WTC11 (cell line): ENCODE data around the gene RPS6KA4. TPM values are rescaled to one million over a fixed set of nuclear protein-coding genes. Genes with fewer than 3 reads are reported as not detected.

Experiments
- ATAC-seq: fragments of 200-7000 bp; cut with Tn5 transposase; 2 replicates; pipeline ENCODE4 v1.10.0; 2021; ENCODE audit warnings: mild to moderate bottlenecking, moderate library complexity
- CTCF ChIA-PET: fragments of 300-600 bp; sonication (Branson Sonifier 250); formaldehyde crosslinking; loops from one replicate; lab custom pipeline; 2021; ENCODE audit warnings: antibody characterized with exemption; lab: Charles Lee
- POLR2A ChIA-PET: fragments of 350-600 bp; sonication (Branson Sonifier 250); formaldehyde crosslinking; loops from one replicate; lab custom pipeline; 2021; ENCODE audit warnings: antibody characterized with exemption; lab: Charles Lee
- DNase-seq: peaks from one replicate; pipeline ENCODE4 v3.0.0; 2021; ENCODE audit warnings: low spot score
- H3K27ac Mint-ChIP-seq: 2 replicates; pipeline ENCODE4 v1.8.0; 2021; ENCODE audit warnings: mixed read lengths
- H3K27me3 Mint-ChIP-seq: 2 replicates; pipeline ENCODE4 v1.8.0; 2021; ENCODE audit warnings: low read depth, mild to moderate bottlenecking, moderate library complexity, mixed read lengths
- H3K36me3 Mint-ChIP-seq: 2 replicates; pipeline ENCODE4 v1.8.0; 2021; ENCODE audit warnings: mixed read lengths
- H3K4me1 Mint-ChIP-seq: 2 replicates; pipeline ENCODE4 v1.8.0; 2022; ENCODE audit warnings: mixed read lengths
- H3K4me3 Mint-ChIP-seq: 2 replicates; pipeline ENCODE4 v1.8.0; 2021; ENCODE audit warnings: mild to moderate bottlenecking, moderate library complexity, mixed read lengths
- H3K9me3 Mint-ChIP-seq: 2 replicates; pipeline ENCODE4 v1.8.0; 2021; ENCODE audit warnings: mixed read lengths
- ATF6 ChIP-seq: sonication (generic); formaldehyde crosslinking; IDR thresholded peaks from 2 replicates; pipeline ENCODE4 v1.8.1; 2023; ENCODE audit warnings: mild to moderate bottlenecking, missing genetic modification reagents
- CDX4 ChIP-seq: fragments of 250-450 bp; sonication (Bioruptor Pico); IDR thresholded peaks from 2 replicates; pipeline ENCODE4 v1.9.0; 2021; ENCODE audit warnings: moderate library complexity, mild to moderate bottlenecking, inconsistent platforms, borderline replicate concordance
- E2F1 ChIP-seq: sonication (generic); formaldehyde crosslinking; IDR thresholded peaks from 2 replicates; pipeline ENCODE4 v1.8.0; 2022; ENCODE audit warnings: mild to moderate bottlenecking, missing genetic modification reagents
- EMX1 ChIP-seq: fragments of 250-450 bp; sonication (Bioruptor Pico); IDR thresholded peaks from 2 replicates; pipeline ENCODE4 v1.8.0; 2021; ENCODE audit warnings: mild to moderate bottlenecking
- GTF2I ChIP-seq: fragments of 250-450 bp; sonication (Bioruptor Pico); conservative IDR thresholded peaks from 2 replicates; pipeline ENCODE4 v1.4.0; 2021; ENCODE audit warnings: mild to moderate bottlenecking
- IRF1 ChIP-seq: sonication (generic); formaldehyde crosslinking; IDR thresholded peaks from 2 replicates; pipeline ENCODE4 v1.8.0; 2023; ENCODE audit warnings: missing genetic modification reagents
- JUN ChIP-seq: sonication (generic); formaldehyde crosslinking; IDR thresholded peaks from 2 replicates; pipeline ENCODE4 v1.8.0; 2023; ENCODE audit warnings: mild to moderate bottlenecking, missing genetic modification reagents
- KAT7 ChIP-seq: sonication (generic); formaldehyde crosslinking; IDR thresholded peaks from 2 replicates; pipeline ENCODE4 v1.8.1; 2023; ENCODE audit warnings: missing genetic modification reagents, mild to moderate bottlenecking, borderline replicate concordance
- MYBL2 ChIP-seq: sonication (generic); formaldehyde crosslinking; IDR thresholded peaks from 2 replicates; pipeline ENCODE4 v1.8.1; 2023; ENCODE audit warnings: mild to moderate bottlenecking, moderate library complexity, missing genetic modification reagents
- NFYB ChIP-seq: sonication (generic); formaldehyde crosslinking; conservative IDR thresholded peaks from 2 replicates; pipeline ENCODE4 v1.8.0; 2022; ENCODE audit warnings: low read depth, missing genetic modification reagents
- PRDM15 ChIP-seq: sonication (generic); formaldehyde crosslinking; IDR thresholded peaks from 2 replicates; pipeline ENCODE4 v1.8.0; 2022; ENCODE audit warnings: missing genetic modification reagents
- PREB ChIP-seq: sonication (generic); formaldehyde crosslinking; IDR thresholded peaks from 2 replicates; pipeline ENCODE4 v1.8.1; 2022; ENCODE audit warnings: mild to moderate bottlenecking, missing genetic modification reagents, moderate library complexity, borderline replicate concordance
- PRRX2 ChIP-seq: fragments of 250-450 bp; sonication (Bioruptor Pico); IDR thresholded peaks from 2 replicates; pipeline ENCODE4 v1.8.0; 2021; ENCODE audit warnings: mild to moderate bottlenecking
- TP53 ChIP-seq: sonication (generic); formaldehyde crosslinking; IDR thresholded peaks from 2 replicates; pipeline ENCODE4 v1.8.1; 2023; ENCODE audit warnings: mild to moderate bottlenecking, missing genetic modification reagents
- ZNF425 ChIP-seq: fragments of 250-450 bp; sonication (Bioruptor Pico); conservative IDR thresholded peaks from 2 replicates; pipeline ENCODE4 v1.9.0; 2021; ENCODE audit warnings: mild to moderate bottlenecking
- ZNF512 ChIP-seq: sonication (generic); formaldehyde crosslinking; IDR thresholded peaks from 2 replicates; pipeline ENCODE4 v1.8.1; 2022; ENCODE audit warnings: missing genetic modification reagents, borderline replicate concordance
- ZNF671 ChIP-seq: fragments of 250-450 bp; sonication (Bioruptor Pico); IDR thresholded peaks from 2 replicates; pipeline ENCODE4 v1.8.0; 2021; ENCODE audit warnings: mild to moderate bottlenecking
- total RNA-seq: library from RNA; stranded (reverse); gene quantifications from 3 replicates; pipeline ENCODE4 v1.2.3, GENCODE V29; 2021
- TF ChIP-seq, protein P1 (sequence below): sonication (generic); formaldehyde crosslinking; IDR thresholded peaks from 2 replicates; pipeline ENCODE4 v1.8.1; 2023; ENCODE audit warnings: mild to moderate bottlenecking, missing genetic modification reagents, moderate library complexity
- TF ChIP-seq, protein P2 (sequence below): sonication (generic); formaldehyde crosslinking; IDR thresholded peaks from 2 replicates; pipeline ENCODE4 v1.8.1; 2023; ENCODE audit warnings: mild to moderate bottlenecking, moderate library complexity, missing genetic modification reagents

The RPS6KA4 gene
- total RNA-seq, 1 experiment from 2014 or later: 16.8 TPM

- Mint-ChIP-seq H3K27ac (no peak overlapping the region), H3K27me3 (peaks cover 13% of the 10 kb centered on the region), H3K4me1 (peaks cover 30% of the 10 kb centered on the region), H3K36me3 (no peaks in the 10 kb centered on the region), H3K9me3 (no peaks in the 10 kb centered on the region), H3K4me3 (no peak overlapping the region)
- no peak for ATAC-seq
- POLR2A ChIA-PET: no interaction called here
- CTCF ChIA-PET: interaction anchor here (1.4 to 3.4 kb wide), 4 partner anchors 15 to 70 kb away, joined by 6 to 26 read pairs (median 8); partner anchors contain the start of gene CCDC88B
- TF ChIP-seq, protein P1, sequence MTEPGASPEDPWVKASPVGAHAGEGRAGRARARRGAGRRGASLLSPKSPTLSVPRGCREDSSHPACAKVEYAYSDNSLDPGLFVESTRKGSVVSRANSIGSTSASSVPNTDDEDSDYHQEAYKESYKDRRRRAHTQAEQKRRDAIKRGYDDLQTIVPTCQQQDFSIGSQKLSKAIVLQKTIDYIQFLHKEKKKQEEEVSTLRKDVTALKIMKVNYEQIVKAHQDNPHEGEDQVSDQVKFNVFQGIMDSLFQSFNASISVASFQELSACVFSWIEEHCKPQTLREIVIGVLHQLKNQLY (CRISPR knock-in tag): no peak
- TF ChIP-seq PRDM15 (no peak), PRRX2 (CRISPR knock-in tag) (no peak), EMX1 (CRISPR knock-in tag) (no peak), E2F1 (no peak), GTF2I (CRISPR knock-in tag) (no peak), NFYB (no peak), IRF1 (CRISPR knock-in tag) (no peak), ZNF671 (CRISPR knock-in tag) (no peak), ZNF512 (no peak), KAT7 (CRISPR knock-in tag) (no peak), JUN (no peak), MYBL2 (no peak), ATF6 (CRISPR knock-in tag) (no peak), TP53 (CRISPR knock-in tag) (no peak), ZNF425 (CRISPR knock-in tag) (no peak), PREB (CRISPR knock-in tag) (no peak), CDX4 (CRISPR knock-in tag) (no peak)
- TF ChIP-seq, protein P2, sequence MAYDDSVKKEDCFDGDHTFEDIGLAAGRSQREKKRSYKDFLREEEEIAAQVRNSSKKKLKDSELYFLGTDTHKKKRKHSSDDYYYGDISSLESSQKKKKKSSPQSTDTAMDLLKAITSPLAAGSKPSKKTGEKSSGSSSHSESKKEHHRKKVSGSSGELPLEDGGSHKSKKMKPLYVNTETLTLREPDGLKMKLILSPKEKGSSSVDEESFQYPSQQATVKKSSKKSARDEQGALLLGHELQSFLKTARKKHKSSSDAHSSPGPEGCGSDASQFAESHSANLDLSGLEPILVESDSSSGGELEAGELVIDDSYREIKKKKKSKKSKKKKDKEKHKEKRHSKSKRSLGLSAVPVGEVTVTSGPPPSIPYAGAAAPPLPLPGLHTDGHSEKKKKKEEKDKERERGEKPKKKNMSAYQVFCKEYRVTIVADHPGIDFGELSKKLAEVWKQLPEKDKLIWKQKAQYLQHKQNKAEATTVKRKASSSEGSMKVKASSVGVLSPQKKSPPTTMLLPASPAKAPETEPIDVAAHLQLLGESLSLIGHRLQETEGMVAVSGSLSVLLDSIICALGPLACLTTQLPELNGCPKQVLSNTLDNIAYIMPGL (CRISPR knock-in tag): no peak
- TF ChIP-seq, all 79 proteins: peak for 0
- no peak for DNase-seq
Observed at GRCh38 chr11:64410404-64410734, 51.4 kb downstream of the RPS6KA4 start.
